OCI-LY1 (cell line): ENCODE measurements around the gene KLK1.
"Not testable (repeated sequence)": the region's sequence is repeated elsewhere in the genome, so short reads cannot be mapped to it uniquely, and the experiment has no call there.

Source experiments
- H2AFZ ChIP-seq: fragments of 200-600 bp; sonication (generic), shearing (Covaris generic); 2 replicates; pipeline ENCODE4 v1.6.0; 2014; ENCODE audit warnings: antibody characterized with exemption, mild to moderate bottlenecking, low read length
- H3F3A ChIP-seq: fragments of 200-600 bp; sonication (generic), shearing (Covaris generic); 2 replicates; pipeline ENCODE4 v1.6.0; 2014; ENCODE audit warnings: mild to moderate bottlenecking, antibody characterized with exemption, low read length, moderate library complexity; ENCODE audit not compliant: insufficient read depth
- H3K27ac ChIP-seq: fragments of 200-600 bp; sonication (generic); 2 replicates; pipeline ENCODE4 v1.5.1; 2014; ENCODE audit warnings: low read length, mixed run types, mild to moderate bottlenecking, low read depth; ENCODE audit not compliant: poor library complexity, severe bottlenecking
- H3K27me3 ChIP-seq: fragments of 200-600 bp; sonication (generic); 2 replicates; pipeline ENCODE4 v1.6.0; 2014; ENCODE audit warnings: antibody characterized with exemption, mild to moderate bottlenecking, low read length, moderate library complexity; ENCODE audit not compliant: insufficient read depth
- H3K36me3 ChIP-seq: fragments of 200-600 bp; sonication (generic); 2 replicates; pipeline ENCODE4 v1.6.1; 2014; ENCODE audit warnings: mild to moderate bottlenecking, antibody characterized with exemption, low read length, moderate library complexity, mixed read lengths; ENCODE audit not compliant: insufficient read depth
- H3K4me1 ChIP-seq: fragments of 200-600 bp; sonication (generic); 2 replicates; pipeline ENCODE4 v1.5.1; 2014; ENCODE audit warnings: mild to moderate bottlenecking, low read length, moderate library complexity; ENCODE audit not compliant: insufficient read depth, severe bottlenecking
- H3K4me2 ChIP-seq: fragments of 200-600 bp; sonication (generic), shearing (Covaris generic); 2 replicates; pipeline ENCODE4 v1.6.1; 2014; ENCODE audit warnings: low read length
- H3K4me3 ChIP-seq: fragments of 200-600 bp; sonication (generic); 2 replicates; pipeline ENCODE4 v1.5.1; 2014; ENCODE audit warnings: low read length, low read depth, mild to moderate bottlenecking, mixed read lengths; ENCODE audit not compliant: poor library complexity, severe bottlenecking
- H3K79me2 ChIP-seq: fragments of 200-600 bp; shearing (Covaris generic); 2 replicates; pipeline ENCODE4 v1.6.1; 2016; ENCODE audit warnings: mixed run types, low read length, mixed read lengths; ENCODE audit not compliant: insufficient read depth
- H3K9ac ChIP-seq: fragments of 200-600 bp; sonication (generic), shearing (Covaris generic); 2 replicates; pipeline ENCODE4 v1.6.1; 2014; ENCODE audit warnings: mild to moderate bottlenecking, low read length, mixed read lengths
- H3K9me2 ChIP-seq: fragments of 200-600 bp; sonication (generic), shearing (Covaris generic); 2 replicates; pipeline ENCODE4 v1.6.1; 2014; ENCODE audit warnings: low read depth, mild to moderate bottlenecking, low read length, mixed read lengths
- H3K9me3 ChIP-seq: fragments of 200-600 bp; shearing (Covaris generic); 2 replicates; pipeline ENCODE4 v1.6.1; 2014; ENCODE audit warnings: low read length, mixed read lengths
- H4K20me1 ChIP-seq: fragments of 200-600 bp; sonication (generic), shearing (Covaris generic); 2 replicates; pipeline ENCODE4 v1.6.0; 2016; ENCODE audit warnings: mild to moderate bottlenecking, low read length; ENCODE audit not compliant: insufficient read depth
- CTCF ChIP-seq: fragments of 200-600 bp; sonication (generic), shearing (Covaris generic); IDR thresholded peaks from 2 replicates; pipeline ENCODE4 v1.5.1; 2017; ENCODE audit warnings: mild to moderate bottlenecking, antibody characterized with exemption, low read length, moderate library complexity, mixed read lengths
- EZH2 ChIP-seq: fragments of 200-600 bp; sonication (generic), shearing (Covaris generic); IDR thresholded peaks from 2 replicates; pipeline ENCODE4 v1.8.0; 2017; ENCODE audit warnings: borderline replicate concordance, mixed run types, mild to moderate bottlenecking, antibody characterized with exemption, low read length, moderate library complexity, mixed read lengths

The KLK1 gene

GRCh38 chr19:50784710-50785109 lies 38.9 kb downstream of the KLK1 start:
- no peaks in the 10 kb centered on the region for H4K20me1 ChIP-seq
- H3K79me2 ChIP-seq: no peaks in the 10 kb centered on the region
- H3K4me1 ChIP-seq: no peaks in the 10 kb centered on the region
- no peaks in the 10 kb centered on the region for H3K36me3 ChIP-seq
- no peaks in the 10 kb centered on the region for H3K9me3 ChIP-seq
- no peak overlapping the region for H3K27ac ChIP-seq
- no peak overlapping the region for H3K9ac ChIP-seq
- H2AFZ ChIP-seq: no peak overlapping the region
- H3K4me3 ChIP-seq: no peak overlapping the region
- TF ChIP-seq CTCF (no peak), EZH2 (no peak)
- no peaks in the 10 kb centered on the region for H3K9me2 ChIP-seq
- H3K27me3 ChIP-seq: 0 out of 2 replicates have a peak, but pooled peaks cover 6% of the 10 kb centered on the region
- no peaks in the 10 kb centered on the region for H3F3A ChIP-seq
- no peak overlapping the region for H3K4me2 ChIP-seq

GRCh38 chr19:50783848-50784152 lies 39.8 kb downstream of the KLK1 start:
- H3K9me2 ChIP-seq: not testable (repeated sequence)

GRCh38 chr19:50780753-50781435 lies 42.7 kb downstream of the KLK1 start:
- Histone ChIP-seq H3K4me1 (no peaks in the 10 kb centered on the region), H2AFZ (no peak overlapping the region), H3F3A (no peaks in the 10 kb centered on the region), H3K9me3 (no peaks in the 10 kb centered on the region), H3K4me3 (no peak overlapping the region), H3K9me2 (no peaks in the 10 kb centered on the region), H3K27ac (no peak overlapping the region), H3K36me3 (no peaks in the 10 kb centered on the region), H3K9ac (no peak overlapping the region), H3K4me2 (no peak overlapping the region), H3K79me2 (no peaks in the 10 kb centered on the region), H3K27me3 (0 out of 2 replicates have a peak, but pooled peaks cover 6% of the 10 kb centered on the region), H4K20me1 (no peaks in the 10 kb centered on the region)
- TF ChIP-seq CTCF (no peak), EZH2 (no peak)

More at GRCh38 chr19:50783848-50784152, 39.8 kb downstream of the KLK1 start:
- H3K9ac ChIP-seq, H3F3A ChIP-seq, H3K36me3 ChIP-seq, H3K9me3 ChIP-seq, H3K4me3 ChIP-seq, H2AFZ ChIP-seq, H3K4me1 ChIP-seq, H3K27ac ChIP-seq, H3K27me3 ChIP-seq, H4K20me1 ChIP-seq, H3K4me2 ChIP-seq, H3K79me2 ChIP-seq: not testable (repeated sequence)
